GM23338 (cell line): ENCODE measurements around the gene DNAJC8. TPM values are rescaled to one million over a fixed set of nuclear protein-coding genes. Genes with fewer than 3 reads are reported as not detected.

ENCODE experiments used
- EZH2phosphoT487 ChIP-seq: fragments of 200-600 bp; sonication (generic); IDR thresholded peaks from one replicate; pipeline ENCODE4 v1.8.1; 2018; ENCODE audit warnings: antibody characterized with exemption; ENCODE audit not compliant: unreplicated experiment
- NANOG ChIP-seq: IDR thresholded peaks from 2 replicates; pipeline ENCODE4 v1.6.1; 2016; ENCODE audit warnings: antibody characterized with exemption, borderline replicate concordance
- polyA plus RNA-seq: library from polyadenylated mRNA; unstranded; fragments of >200 nt; fragmentation: Nextera tagmentation; extraction: Ambion mirVana; gene quantifications from 2 replicates; pipeline ENCODE4 v1.2.1, GENCODE V29; 2016
- total RNA-seq: library from RNA; depleted of rRNA; stranded (reverse); fragments of >200 nt; shearing (Covaris generic); gene quantifications from 2 replicates; pipeline ENCODE4 v1.2.3, GENCODE V29; 2014
- TF ChIP-seq, protein P1 (sequence below): fragments of 250-450 bp; sonication (Bioruptor Pico); IDR thresholded peaks from 2 replicates; pipeline ENCODE4 v1.5.0; 2020; ENCODE audit warnings: mild to moderate bottlenecking, moderate library complexity
- TF ChIP-seq, protein P2 (sequence below): IDR thresholded peaks from one replicate; pipeline ENCODE4 v1.6.1; 2018; ENCODE audit warnings: antibody characterized with exemption; ENCODE audit not compliant: unreplicated experiment

The DNAJC8 gene
- total and polyA plus RNA-seq, 2 experiments from 2014 or later: 67.3 to 210 TPM

DNA sequence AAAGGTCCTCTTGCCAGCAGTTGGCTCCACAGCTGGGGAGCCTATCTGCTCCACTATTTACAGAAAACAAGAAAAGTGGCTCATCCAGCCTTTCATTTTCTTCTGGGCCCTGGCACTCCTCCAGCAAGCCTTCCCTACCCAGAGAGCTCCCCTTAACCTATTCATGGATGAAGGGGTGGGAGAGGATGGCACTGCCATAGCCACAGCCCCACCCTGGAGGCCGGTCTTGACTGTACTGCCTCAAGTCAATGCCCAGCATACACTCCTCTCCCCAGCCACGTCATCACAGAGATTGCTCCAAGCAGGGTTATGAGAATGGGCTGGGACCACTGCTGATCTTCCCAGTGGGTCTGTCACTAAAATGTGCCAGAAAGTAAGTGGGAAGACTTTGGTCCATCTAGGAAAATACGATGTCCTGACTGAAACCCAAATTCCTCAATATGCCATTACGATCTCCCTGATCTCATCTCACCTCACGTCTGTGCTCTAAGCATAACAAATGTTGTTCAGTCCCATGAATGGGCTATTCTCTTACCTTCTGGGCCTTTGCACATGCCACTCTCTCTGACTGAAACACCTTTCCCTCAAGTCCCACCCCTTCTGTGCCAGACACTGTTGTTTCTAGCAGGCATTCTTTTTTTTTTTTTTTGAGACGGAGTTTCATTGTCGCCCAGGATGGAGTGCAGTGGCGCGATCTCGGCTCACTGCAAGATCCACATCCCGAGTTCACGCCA lies 35.0 kb downstream of the DNAJC8 start (continued):
- TF ChIP-seq, protein P1, sequence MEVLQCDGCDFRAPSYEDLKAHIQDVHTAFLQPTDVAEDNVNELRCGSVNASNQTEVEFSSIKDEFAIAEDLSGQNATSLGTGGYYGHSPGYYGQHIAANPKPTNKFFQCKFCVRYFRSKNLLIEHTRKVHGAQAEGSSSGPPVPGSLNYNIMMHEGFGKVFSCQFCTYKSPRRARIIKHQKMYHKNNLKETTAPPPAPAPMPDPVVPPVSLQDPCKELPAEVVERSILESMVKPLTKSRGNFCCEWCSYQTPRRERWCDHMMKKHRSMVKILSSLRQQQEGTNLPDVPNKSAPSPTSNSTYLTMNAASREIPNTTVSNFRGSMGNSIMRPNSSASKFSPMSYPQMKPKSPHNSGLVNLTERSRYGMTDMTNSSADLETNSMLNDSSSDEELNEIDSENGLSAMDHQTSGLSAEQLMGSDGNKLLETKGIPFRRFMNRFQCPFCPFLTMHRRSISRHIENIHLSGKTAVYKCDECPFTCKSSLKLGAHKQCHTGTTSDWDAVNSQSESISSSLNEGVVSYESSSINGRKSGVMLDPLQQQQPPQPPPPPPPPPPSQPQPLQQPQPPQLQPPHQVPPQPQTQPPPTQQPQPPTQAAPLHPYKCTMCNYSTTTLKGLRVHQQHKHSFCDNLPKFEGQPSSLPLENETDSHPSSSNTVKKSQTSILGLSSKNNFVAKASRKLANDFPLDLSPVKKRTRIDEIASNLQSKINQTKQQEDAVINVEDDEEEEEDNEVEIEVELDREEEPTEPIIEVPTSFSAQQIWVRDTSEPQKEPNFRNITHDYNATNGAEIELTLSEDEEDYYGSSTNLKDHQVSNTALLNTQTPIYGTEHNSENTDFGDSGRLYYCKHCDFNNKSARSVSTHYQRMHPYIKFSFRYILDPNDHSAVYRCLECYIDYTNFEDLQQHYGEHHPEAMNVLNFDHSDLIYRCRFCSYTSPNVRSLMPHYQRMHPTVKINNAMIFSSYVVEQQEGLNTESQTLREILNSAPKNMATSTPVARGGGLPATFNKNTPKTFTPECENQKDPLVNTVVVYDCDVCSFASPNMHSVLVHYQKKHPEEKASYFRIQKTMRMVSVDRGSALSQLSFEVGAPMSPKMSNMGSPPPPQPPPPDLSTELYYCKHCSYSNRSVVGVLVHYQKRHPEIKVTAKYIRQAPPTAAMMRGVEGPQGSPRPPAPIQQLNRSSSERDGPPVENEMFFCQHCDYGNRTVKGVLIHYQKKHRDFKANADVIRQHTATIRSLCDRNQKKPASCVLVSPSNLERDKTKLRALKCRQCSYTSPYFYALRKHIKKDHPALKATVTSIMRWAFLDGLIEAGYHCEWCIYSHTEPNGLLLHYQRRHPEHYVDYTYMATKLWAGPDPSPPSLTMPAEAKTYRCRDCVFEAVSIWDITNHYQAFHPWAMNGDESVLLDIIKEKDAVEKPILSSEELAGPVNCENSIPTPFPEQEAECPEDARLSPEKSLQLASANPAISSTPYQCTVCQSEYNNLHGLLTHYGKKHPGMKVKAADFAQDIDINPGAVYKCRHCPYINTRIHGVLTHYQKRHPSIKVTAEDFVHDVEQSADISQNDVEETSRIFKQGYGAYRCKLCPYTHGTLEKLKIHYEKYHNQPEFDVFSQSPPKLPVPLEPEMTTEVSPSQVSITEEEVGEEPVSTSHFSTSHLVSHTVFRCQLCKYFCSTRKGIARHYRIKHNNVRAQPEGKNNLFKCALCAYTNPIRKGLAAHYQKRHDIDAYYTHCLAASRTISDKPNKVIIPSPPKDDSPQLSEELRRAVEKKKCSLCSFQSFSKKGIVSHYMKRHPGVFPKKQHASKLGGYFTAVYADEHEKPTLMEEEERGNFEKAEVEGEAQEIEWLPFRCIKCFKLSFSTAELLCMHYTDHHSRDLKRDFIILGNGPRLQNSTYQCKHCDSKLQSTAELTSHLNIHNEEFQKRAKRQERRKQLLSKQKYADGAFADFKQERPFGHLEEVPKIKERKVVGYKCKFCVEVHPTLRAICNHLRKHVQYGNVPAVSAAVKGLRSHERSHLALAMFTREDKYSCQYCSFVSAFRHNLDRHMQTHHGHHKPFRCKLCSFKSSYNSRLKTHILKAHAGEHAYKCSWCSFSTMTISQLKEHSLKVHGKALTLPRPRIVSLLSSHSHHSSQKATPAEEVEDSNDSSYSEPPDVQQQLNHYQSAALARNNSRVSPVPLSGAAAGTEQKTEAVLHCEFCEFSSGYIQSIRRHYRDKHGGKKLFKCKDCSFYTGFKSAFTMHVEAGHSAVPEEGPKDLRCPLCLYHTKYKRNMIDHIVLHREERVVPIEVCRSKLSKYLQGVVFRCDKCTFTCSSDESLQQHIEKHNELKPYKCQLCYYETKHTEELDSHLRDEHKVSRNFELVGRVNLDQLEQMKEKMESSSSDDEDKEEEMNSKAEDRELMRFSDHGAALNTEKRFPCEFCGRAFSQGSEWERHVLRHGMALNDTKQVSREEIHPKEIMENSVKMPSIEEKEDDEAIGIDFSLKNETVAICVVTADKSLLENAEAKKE (CRISPR knock-in tag): no peak
- TF ChIP-seq EZH2phosphoT487 (no peak), NANOG (no peak)
- TF ChIP-seq, protein P2, sequence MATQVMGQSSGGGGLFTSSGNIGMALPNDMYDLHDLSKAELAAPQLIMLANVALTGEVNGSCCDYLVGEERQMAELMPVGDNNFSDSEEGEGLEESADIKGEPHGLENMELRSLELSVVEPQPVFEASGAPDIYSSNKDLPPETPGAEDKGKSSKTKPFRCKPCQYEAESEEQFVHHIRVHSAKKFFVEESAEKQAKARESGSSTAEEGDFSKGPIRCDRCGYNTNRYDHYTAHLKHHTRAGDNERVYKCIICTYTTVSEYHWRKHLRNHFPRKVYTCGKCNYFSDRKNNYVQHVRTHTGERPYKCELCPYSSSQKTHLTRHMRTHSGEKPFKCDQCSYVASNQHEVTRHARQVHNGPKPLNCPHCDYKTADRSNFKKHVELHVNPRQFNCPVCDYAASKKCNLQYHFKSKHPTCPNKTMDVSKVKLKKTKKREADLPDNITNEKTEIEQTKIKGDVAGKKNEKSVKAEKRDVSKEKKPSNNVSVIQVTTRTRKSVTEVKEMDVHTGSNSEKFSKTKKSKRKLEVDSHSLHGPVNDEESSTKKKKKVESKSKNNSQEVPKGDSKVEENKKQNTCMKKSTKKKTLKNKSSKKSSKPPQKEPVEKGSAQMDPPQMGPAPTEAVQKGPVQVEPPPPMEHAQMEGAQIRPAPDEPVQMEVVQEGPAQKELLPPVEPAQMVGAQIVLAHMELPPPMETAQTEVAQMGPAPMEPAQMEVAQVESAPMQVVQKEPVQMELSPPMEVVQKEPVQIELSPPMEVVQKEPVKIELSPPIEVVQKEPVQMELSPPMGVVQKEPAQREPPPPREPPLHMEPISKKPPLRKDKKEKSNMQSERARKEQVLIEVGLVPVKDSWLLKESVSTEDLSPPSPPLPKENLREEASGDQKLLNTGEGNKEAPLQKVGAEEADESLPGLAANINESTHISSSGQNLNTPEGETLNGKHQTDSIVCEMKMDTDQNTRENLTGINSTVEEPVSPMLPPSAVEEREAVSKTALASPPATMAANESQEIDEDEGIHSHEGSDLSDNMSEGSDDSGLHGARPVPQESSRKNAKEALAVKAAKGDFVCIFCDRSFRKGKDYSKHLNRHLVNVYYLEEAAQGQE: no peak
